Measurements from ENCODE around the gene CX3CL1. TPM values are rescaled to one million over a fixed set of nuclear protein-coding genes. Genes with fewer than 3 reads are reported as not detected.

The CX3CL1 gene
- total and polyA plus RNA-seq, 2 of the 13 experiments (the other 11 are each of a cell fraction or from before 2014, with no cell fraction given), result 57.3 to 60.8 TPM

DNA sequence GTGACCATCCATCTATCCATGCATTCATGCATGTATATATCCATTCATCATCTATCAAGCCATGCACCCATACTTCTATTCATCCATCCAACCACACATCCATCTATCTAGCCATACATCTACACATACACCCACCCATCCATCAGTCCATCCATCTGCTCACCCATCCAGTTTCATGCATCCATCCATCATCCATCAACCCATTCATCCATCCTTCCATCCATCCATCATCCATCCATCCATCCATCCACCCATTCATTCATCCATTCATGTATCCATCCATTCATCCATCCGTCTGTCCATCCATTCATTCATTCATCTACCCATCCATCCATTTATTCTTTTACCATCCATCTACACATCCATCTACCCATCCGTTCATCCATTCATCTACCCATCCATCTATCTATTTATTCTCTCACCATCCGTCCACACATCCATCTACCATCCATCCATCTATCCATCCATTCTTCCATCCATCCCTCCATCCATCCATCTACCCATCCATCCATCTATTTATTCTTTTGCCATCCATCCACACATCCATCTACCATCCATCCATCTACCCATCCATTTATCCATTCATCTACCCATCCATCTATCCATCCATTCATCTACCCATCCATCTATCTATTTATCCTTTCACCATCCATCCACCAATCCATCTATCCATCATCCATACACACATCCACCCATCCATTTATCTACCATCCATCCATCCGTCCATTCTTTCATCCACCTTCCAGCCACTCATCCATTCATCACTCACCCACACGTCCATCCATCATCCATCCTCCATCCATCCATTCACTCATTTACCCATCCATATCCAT lies 35.4 kb downstream of the CX3CL1 start:
- intact Hi-C loops (cut with micrococcal nuclease; ENCODE audit: unreplicated experiment), result no loop called here
- Histone ChIP-seq H3K27me3 (ENCODE audit: control insufficient read depth in 1 of 2, insufficient read depth in 2 of 2, low read length in 2 of 2) (peaks cover 5 to 36% of the 10 kb centered on the region in 2 experiments; a peak in 4 of 5 replicates), H3K9ac (ENCODE audit: insufficient read depth, low read depth, low read length) (no peak overlapping the region), H3K79me2 (ENCODE audit: insufficient read depth, low read length) (no peaks in the 10 kb centered on the region), H3K4me1 (ENCODE audit: insufficient read depth, low read length) (peaks cover 25% of the 10 kb centered on the region; the same call in 1 of the 2 replicates), H2AFZ (ENCODE audit: low read length) (no peak overlapping the region), H4K20me1 (ENCODE audit: insufficient read depth, low read length) (no peaks in the 10 kb centered on the region), H3K4me2 (ENCODE audit: low read depth, low read length) (no peak overlapping the region), H3K4me3 (replicated peaks in 1 of 3; ENCODE audit: insufficient read depth in 1 of 3, low read depth in 2 of 3, low read length in 3 of 3) (no peak overlapping the region), H3K36me3 (replicated peaks in 1 of 2; ENCODE audit: control insufficient read depth in 1 of 2, insufficient read depth in 2 of 2, low read length in 2 of 2) (no peaks in the 10 kb centered on the region), H3K27ac (ENCODE audit: extremely low read length, insufficient read depth, low read length) (no peak overlapping the region), H3K9me3 (ENCODE audit: low read length) (no peaks in the 10 kb centered on the region)
- BruUV-seq (replicated peaks), result no TSS peak
- DNase-seq (ENCODE audit: low spot score) (no peak), ATAC-seq (no peak), FAIRE-seq (no peak)
- CTCF ChIA-PET (ENCODE audit: low intra/inter-chr PET ratio, low total read pairs), result interaction anchor here (1.2 kb wide), 1 partner anchor 10 kb away, joined by 3 read pairs; no protein-coding TSS in a partner anchor
- in situ Hi-C loops (cut with HindIII; ENCODE audit: extremely low pct_ligation_motif_present, low pct_unique_long_range_greater_than_20kb), result no loop called here
- WGBS (ENCODE audit: low lambda C conversion rate), result 36% methylated on average over 5 of the region's 5 CpGs
- POLR2A ChIA-PET, result no interaction called here
- TF ChIP-seq KAT8 (CRISPR knock-in tag; IDR thresholded peaks at IDR 0.05), result no peak
- TF ChIP-seq, protein P1, sequence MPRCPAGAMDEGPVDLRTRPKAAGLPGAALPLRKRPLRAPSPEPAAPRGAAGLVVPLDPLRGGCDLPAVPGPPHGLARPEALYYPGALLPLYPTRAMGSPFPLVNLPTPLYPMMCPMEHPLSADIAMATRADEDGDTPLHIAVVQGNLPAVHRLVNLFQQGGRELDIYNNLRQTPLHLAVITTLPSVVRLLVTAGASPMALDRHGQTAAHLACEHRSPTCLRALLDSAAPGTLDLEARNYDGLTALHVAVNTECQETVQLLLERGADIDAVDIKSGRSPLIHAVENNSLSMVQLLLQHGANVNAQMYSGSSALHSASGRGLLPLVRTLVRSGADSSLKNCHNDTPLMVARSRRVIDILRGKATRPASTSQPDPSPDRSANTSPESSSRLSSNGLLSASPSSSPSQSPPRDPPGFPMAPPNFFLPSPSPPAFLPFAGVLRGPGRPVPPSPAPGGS (CRISPR knock-in tag; IDR thresholded peaks at IDR 0.05), result no peak
- TF ChIP-seq ZSCAN21 (CRISPR knock-in tag; IDR thresholded peaks at IDR 0.05; ENCODE audit: borderline replicate concordance), result no peak
- TF ChIP-seq ELF1 (CRISPR knock-in tag; IDR thresholded peaks at IDR 0.05), result no peak
- TF ChIP-seq ZKSCAN8 (CRISPR knock-in tag; IDR thresholded peaks at IDR 0.05; ENCODE audit: borderline replicate concordance), result no peak
- no peak for TF ChIP-seq FLYWCH1 (CRISPR knock-in tag; IDR thresholded peaks at IDR 0.05)
- TF ChIP-seq, protein P2, sequence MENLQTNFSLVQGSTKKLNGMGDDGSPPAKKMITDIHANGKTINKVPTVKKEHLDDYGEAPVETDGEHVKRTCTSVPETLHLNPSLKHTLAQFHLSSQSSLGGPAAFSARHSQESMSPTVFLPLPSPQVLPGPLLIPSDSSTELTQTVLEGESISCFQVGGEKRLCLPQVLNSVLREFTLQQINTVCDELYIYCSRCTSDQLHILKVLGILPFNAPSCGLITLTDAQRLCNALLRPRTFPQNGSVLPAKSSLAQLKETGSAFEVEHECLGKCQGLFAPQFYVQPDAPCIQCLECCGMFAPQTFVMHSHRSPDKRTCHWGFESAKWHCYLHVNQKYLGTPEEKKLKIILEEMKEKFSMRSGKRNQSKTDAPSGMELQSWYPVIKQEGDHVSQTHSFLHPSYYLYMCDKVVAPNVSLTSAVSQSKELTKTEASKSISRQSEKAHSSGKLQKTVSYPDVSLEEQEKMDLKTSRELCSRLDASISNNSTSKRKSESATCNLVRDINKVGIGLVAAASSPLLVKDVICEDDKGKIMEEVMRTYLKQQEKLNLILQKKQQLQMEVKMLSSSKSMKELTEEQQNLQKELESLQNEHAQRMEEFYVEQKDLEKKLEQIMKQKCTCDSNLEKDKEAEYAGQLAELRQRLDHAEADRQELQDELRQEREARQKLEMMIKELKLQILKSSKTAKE (CRISPR knock-in tag; IDR thresholded peaks at IDR 0.05; ENCODE audit: borderline replicate concordance), result no peak
- no peak for TF ChIP-seq ZNF337 (CRISPR knock-in tag; IDR thresholded peaks at IDR 0.05; ENCODE audit: borderline replicate concordance, low read depth)
- TF ChIP-seq, protein P3, sequence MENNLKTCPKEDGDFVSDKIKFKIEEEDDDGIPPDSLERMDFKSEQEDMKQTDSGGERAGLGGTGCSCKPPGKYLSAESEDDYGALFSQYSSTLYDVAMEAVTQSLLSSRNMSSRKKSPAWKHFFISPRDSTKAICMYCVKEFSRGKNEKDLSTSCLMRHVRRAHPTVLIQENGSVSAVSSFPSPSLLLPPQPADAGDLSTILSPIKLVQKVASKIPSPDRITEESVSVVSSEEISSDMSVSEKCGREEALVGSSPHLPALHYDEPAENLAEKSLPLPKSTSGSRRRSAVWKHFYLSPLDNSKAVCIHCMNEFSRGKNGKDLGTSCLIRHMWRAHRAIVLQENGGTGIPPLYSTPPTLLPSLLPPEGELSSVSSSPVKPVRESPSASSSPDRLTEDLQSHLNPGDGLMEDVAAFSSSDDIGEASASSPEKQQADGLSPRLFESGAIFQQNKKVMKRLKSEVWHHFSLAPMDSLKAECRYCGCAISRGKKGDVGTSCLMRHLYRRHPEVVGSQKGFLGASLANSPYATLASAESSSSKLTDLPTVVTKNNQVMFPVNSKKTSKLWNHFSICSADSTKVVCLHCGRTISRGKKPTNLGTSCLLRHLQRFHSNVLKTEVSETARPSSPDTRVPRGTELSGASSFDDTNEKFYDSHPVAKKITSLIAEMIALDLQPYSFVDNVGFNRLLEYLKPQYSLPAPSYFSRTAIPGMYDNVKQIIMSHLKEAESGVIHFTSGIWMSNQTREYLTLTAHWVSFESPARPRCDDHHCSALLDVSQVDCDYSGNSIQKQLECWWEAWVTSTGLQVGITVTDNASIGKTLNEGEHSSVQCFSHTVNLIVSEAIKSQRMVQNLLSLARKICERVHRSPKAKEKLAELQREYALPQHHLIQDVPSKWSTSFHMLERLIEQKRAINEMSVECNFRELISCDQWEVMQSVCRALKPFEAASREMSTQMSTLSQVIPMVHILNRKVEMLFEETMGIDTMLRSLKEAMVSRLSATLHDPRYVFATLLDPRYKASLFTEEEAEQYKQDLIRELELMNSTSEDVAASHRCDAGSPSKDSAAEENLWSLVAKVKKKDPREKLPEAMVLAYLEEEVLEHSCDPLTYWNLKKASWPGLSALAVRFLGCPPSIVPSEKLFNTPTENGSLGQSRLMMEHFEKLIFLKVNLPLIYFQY (CRISPR knock-in tag; IDR thresholded peaks at IDR 0.05; ENCODE audit: borderline replicate concordance), result no peak
- TF ChIP-seq, protein P4, sequence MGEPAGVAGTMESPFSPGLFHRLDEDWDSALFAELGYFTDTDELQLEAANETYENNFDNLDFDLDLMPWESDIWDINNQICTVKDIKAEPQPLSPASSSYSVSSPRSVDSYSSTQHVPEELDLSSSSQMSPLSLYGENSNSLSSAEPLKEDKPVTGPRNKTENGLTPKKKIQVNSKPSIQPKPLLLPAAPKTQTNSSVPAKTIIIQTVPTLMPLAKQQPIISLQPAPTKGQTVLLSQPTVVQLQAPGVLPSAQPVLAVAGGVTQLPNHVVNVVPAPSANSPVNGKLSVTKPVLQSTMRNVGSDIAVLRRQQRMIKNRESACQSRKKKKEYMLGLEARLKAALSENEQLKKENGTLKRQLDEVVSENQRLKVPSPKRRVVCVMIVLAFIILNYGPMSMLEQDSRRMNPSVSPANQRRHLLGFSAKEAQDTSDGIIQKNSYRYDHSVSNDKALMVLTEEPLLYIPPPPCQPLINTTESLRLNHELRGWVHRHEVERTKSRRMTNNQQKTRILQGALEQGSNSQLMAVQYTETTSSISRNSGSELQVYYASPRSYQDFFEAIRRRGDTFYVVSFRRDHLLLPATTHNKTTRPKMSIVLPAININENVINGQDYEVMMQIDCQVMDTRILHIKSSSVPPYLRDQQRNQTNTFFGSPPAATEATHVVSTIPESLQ (CRISPR knock-in tag; conservative IDR thresholded peaks at IDR 0.05), result no peak
- TF ChIP-seq NPAS2 (CRISPR knock-in tag; IDR thresholded peaks at IDR 0.05; ENCODE audit: borderline replicate concordance), result no peak
- TF ChIP-seq ONECUT2 (CRISPR knock-in tag; IDR thresholded peaks at IDR 0.05), result no peak

Measured in HepG2 (cell line).